PC-3 (cell line): ENCODE data around the gene STXBP4. TPM values are rescaled to one million over a fixed set of nuclear protein-coding genes. Genes with fewer than 3 reads are reported as not detected.

Source experiments
- ATAC-seq: fragments of 200-7000 bp; cut with Tn5 transposase; 2 replicates; pipeline ENCODE4 v1.9.1; 2020; ENCODE audit warnings: mild to moderate bottlenecking, moderate library complexity
- BruUV-seq: library from RNA; stranded (reverse); fragments of 400-500 nt; replicated peaks from 2 replicates; lab custom pipeline; 2021; lab: Mats Ljungman, UMichigan
- CTCF ChIA-PET: fragments of 300-600 bp; sonication (Branson Sonifier 250); formaldehyde crosslinking; loops from one replicate; lab custom pipeline; 2022; ENCODE audit warnings: antibody characterized with exemption; lab: Charles Lee
- POLR2A ChIA-PET: fragments of 300-600 bp; sonication (Branson Sonifier 250); formaldehyde crosslinking; loops from one replicate; lab custom pipeline; 2022; ENCODE audit warnings: antibody characterized with exemption; ENCODE audit not compliant: unreplicated experiment; lab: Charles Lee
- DNase-seq: peaks from one replicate; pipeline ENCODE4 v3.0.0-alpha.2; 2015
- H2AFZ ChIP-seq: fragments of 300-600 bp; sonication (generic); 2 replicates; pipeline ENCODE4 v1.6.0; 2016; ENCODE audit warnings: antibody characterized with exemption, low read length
- H3F3A ChIP-seq: fragments of 300-600 bp; sonication (generic); one replicate; pipeline ENCODE4 v1.6.0; 2017; ENCODE audit warnings: antibody characterized with exemption, low read length, control low read depth, mild to moderate bottlenecking; ENCODE audit not compliant: unreplicated experiment
- H3K27ac ChIP-seq: fragments of 300-600 bp; sonication (generic); 2 replicates; pipeline ENCODE4 v1.5.1; 2016; ENCODE audit warnings: mild to moderate bottlenecking, low read length
- H3K27me3 ChIP-seq: fragments of 300-600 bp; sonication (generic); 2 replicates; pipeline ENCODE4 v1.6.1; 2016; ENCODE audit warnings: low read length, mixed read lengths
- H3K36me3 ChIP-seq: fragments of 300-600 bp; sonication (generic); 2 replicates; pipeline ENCODE4 v1.6.1; 2016; ENCODE audit warnings: low read depth, mixed run types, low read length, mixed read lengths
- H3K4me1 ChIP-seq: fragments of 300-600 bp; sonication (generic); 2 replicates; pipeline ENCODE4 v1.5.1; 2016; ENCODE audit warnings: low read length; ENCODE audit not compliant: insufficient read depth
- H3K4me2 ChIP-seq: fragments of 300-600 bp; sonication (generic); 2 replicates; pipeline ENCODE4 v1.6.0; 2016; ENCODE audit warnings: low read length
- H3K4me3 ChIP-seq: fragments of 300-600 bp; sonication (generic); 2 replicates; pipeline ENCODE4 v1.5.1; 2016; ENCODE audit warnings: mild to moderate bottlenecking, low read length, mixed read lengths
- H3K79me2 ChIP-seq: fragments of 300-600 bp; sonication (generic); 2 replicates; pipeline ENCODE4 v1.6.1; 2017; ENCODE audit warnings: low read length, mixed read lengths
- H3K9ac ChIP-seq: fragments of 300-600 bp; sonication (generic); 2 replicates; pipeline ENCODE4 v1.6.0; 2016; ENCODE audit warnings: mild to moderate bottlenecking, low read length
- H3K9me2 ChIP-seq: fragments of 300-600 bp; sonication (generic); replicated peaks from 2 replicates; pipeline ENCODE4 v1.6.1; 2016; ENCODE audit warnings: mixed run types, low read length, mixed read lengths
- H3K9me3 ChIP-seq: fragments of 300-600 bp; sonication (generic); 2 replicates; pipeline ENCODE4 v1.6.1; 2016; ENCODE audit warnings: low read length, mixed read lengths
- H4K20me1 ChIP-seq: fragments of 300-600 bp; sonication (generic); 2 replicates; pipeline ENCODE4 v1.6.1; 2016; ENCODE audit warnings: low read length, mixed read lengths
- CTCF ChIP-seq: fragments of 300-600 bp; sonication (generic); conservative IDR thresholded peaks from 2 replicates; pipeline ENCODE4 v1.5.1; 2017; ENCODE audit warnings: antibody characterized with exemption, low read depth, mild to moderate bottlenecking, low read length
- EZH2 ChIP-seq: fragments of 300-600 bp; sonication (generic); IDR thresholded peaks from one replicate; pipeline ENCODE4 v1.6.1; 2017; ENCODE audit warnings: antibody characterized with exemption, mild to moderate bottlenecking, low read length; ENCODE audit not compliant: unreplicated experiment
- EZH2phosphoT487 ChIP-seq: fragments of 300-600 bp; sonication (generic); IDR thresholded peaks from 2 replicates; pipeline ENCODE4 v1.6.1; 2018; ENCODE audit warnings: mild to moderate bottlenecking, antibody characterized with exemption, low read length, borderline replicate concordance
- intact Hi-C: fragments of 100-400 bp; cut with micrococcal nuclease; formaldehyde crosslinking; loops from 2 replicates; pipeline ENCODE4 v1.9.0; 2023
- total RNA-seq: library from RNA; depleted of rRNA; stranded (reverse); fragments of >200 nt; gene quantifications from 2 replicates; pipeline ENCODE4 v1.2.3, GENCODE V29; 2014

The STXBP4 gene
- total RNA-seq, 1 experiment from 2014 or later: 6.2 TPM

- no peak overlapping the region for H3K4me3 ChIP-seq
- intact Hi-C loops: no loop called here
- H3K79me2 ChIP-seq: no peaks in the 10 kb centered on the region
- ChIA-PET CTCF (no interaction called here), POLR2A (no interaction called here)
- no peak overlapping the region for H3K27ac ChIP-seq
- TF ChIP-seq EZH2 (no peak), EZH2phosphoT487 (no peak), CTCF (no peak)
- no peak overlapping the region for H3K9ac ChIP-seq
- H3K9me3 ChIP-seq: no peaks in the 10 kb centered on the region
- DNase-seq: no peak
- no peaks in the 10 kb centered on the region for H3F3A ChIP-seq
- ATAC-seq: no peak
- H3K36me3 ChIP-seq: no peaks in the 10 kb centered on the region
- 0 out of 2 replicates have a peak, but pooled peaks cover 3% of the 10 kb centered on the region for H3K9me2 ChIP-seq
- H2AFZ ChIP-seq: no peak overlapping the region
- no peaks in the 10 kb centered on the region for H3K4me1 ChIP-seq
- no peaks in the 10 kb centered on the region for H3K27me3 ChIP-seq
- no peak overlapping the region for H3K4me2 ChIP-seq
- no peaks in the 10 kb centered on the region for H4K20me1 ChIP-seq
- no TSS peak for BruUV-seq
Measured at GRCh38 chr17:55124730-55125360, 156.3 kb downstream of the STXBP4 start.

- peaks cover 15% of the 10 kb centered on the region for H3K4me1 ChIP-seq
- ChIA-PET CTCF (no interaction called here), POLR2A (no interaction called here)
- no peaks in the 10 kb centered on the region for H3K79me2 ChIP-seq
- ATAC-seq (no peak), DNase-seq (no peak)
- H3K9me2 ChIP-seq: no peaks in the 10 kb centered on the region
- H3K9me3 ChIP-seq: no peaks in the 10 kb centered on the region
- H4K20me1 ChIP-seq: no peaks in the 10 kb centered on the region
- no peak overlapping the region for H3K4me3 ChIP-seq
- intact Hi-C loops: no loop called here
- H3K9ac ChIP-seq: no peak overlapping the region
- no peak overlapping the region for H3K27ac ChIP-seq
- H3K4me2 ChIP-seq: no peak overlapping the region
- H3K27me3 ChIP-seq: no peaks in the 10 kb centered on the region
- no peaks in the 10 kb centered on the region for H3K36me3 ChIP-seq
- no peaks in the 10 kb centered on the region for H3F3A ChIP-seq
- H2AFZ ChIP-seq: no peak overlapping the region
- TF ChIP-seq EZH2: no peak
- no peak for TF ChIP-seq EZH2phosphoT487
- no peak for TF ChIP-seq CTCF
- BruUV-seq: no TSS peak
Measured at GRCh38 chr17:55133583-55133982, 165.0 kb downstream of the STXBP4 start.

- H4K20me1 ChIP-seq: no peaks in the 10 kb centered on the region
- H3K9me2 ChIP-seq: no peaks in the 10 kb centered on the region
- peak; percentile 82 for ATAC-seq
- no peaks in the 10 kb centered on the region for H3K27me3 ChIP-seq
- intact Hi-C loops: no loop called here
- H3K4me3 ChIP-seq: peak overlapping the region; percentile 17; the same call in 1 of the 2 replicates
- H3K9ac ChIP-seq: peak overlapping the region; percentile 41
- peak overlapping the region; percentile 64 for H3K4me2 ChIP-seq
- ChIA-PET POLR2A (no interaction called here), CTCF (no interaction called here)
- BruUV-seq: no TSS peak
- peak overlapping the region; percentile 77 for H3K27ac ChIP-seq
- H3K79me2 ChIP-seq: no peaks in the 10 kb centered on the region
- H3K9me3 ChIP-seq: no peaks in the 10 kb centered on the region
- DNase-seq: peak; percentile 69
- no peaks in the 10 kb centered on the region for H3F3A ChIP-seq
- no peak for TF ChIP-seq CTCF
- no peak for TF ChIP-seq EZH2phosphoT487
- no peak for TF ChIP-seq EZH2
- peaks cover 15% of the 10 kb centered on the region for H3K4me1 ChIP-seq
- H2AFZ ChIP-seq: peak overlapping the region; percentile 29
- no peaks in the 10 kb centered on the region for H3K36me3 ChIP-seq
Measured at GRCh38 chr17:55134486-55135157, 166.1 kb downstream of the STXBP4 start.
